ENCODE data around the gene RAB23. TPM values are rescaled to one million over a fixed set of nuclear protein-coding genes. Genes with fewer than 3 reads are reported as not detected.

Gene RAB23
- total and polyA plus RNA-seq, 8 donors = 14.0 to 27.3 (median 24.4) TPM

DNA sequence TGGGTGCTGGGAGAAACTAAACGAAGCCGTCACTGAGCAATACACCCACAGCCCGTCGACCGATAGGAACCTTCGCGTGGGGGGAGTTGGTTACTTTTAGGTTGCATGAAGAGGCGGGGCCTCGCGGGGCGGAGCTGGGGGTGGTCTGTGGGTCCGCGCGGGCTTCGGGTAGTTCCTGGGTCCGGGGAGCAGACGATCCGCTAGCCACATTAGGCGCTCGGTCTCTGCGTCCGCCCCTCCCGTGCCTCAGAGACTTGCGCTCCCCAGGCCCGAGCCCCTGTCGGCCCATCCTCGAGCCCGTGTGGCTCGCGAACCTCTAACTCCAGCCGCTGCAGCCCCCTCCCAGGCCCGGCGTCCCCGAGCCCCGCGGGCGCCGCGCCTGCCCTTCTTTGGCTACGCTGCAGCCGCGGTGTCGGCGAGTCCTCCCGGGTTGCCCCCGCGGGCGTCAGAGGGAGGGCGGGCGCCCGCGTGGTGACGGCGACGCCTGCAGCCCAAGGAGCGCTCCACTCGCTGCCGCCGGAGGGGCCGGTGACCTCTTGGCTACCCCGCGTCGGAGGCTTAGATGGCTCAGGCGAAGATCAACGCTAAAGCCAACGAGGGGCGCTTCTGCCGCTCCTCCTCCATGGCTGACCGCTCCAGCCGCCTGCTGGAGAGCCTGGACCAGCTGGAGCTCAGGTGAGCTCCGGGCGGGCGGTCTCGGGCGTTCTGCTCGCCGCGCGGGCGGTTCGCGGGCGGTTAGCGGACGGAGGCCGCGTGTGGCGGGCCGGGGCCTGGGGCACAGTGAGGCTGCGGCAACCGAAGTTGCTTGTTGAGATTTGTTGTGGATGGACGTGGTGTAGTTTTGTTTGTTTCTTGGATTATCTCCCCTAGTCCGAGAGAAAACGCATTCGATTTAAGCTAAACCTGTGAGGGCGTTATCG, 49.7 kb downstream of the RAB23 start, which contains the start of gene BAG2:
BAG2 (plus strand) TSS at position 191 of the 920 bp plus-strand sequence; CDS start at position 563, 372 bp downstream.
- DNase-seq (peak; percentile 77 to 93 (median 88)), ATAC-seq (peak; percentile 93)
- H3K4me3 ChIP-seq = peak within 1 kb of the TSS; percentile 62 to 74
- TF ChIP-seq, protein P1, sequence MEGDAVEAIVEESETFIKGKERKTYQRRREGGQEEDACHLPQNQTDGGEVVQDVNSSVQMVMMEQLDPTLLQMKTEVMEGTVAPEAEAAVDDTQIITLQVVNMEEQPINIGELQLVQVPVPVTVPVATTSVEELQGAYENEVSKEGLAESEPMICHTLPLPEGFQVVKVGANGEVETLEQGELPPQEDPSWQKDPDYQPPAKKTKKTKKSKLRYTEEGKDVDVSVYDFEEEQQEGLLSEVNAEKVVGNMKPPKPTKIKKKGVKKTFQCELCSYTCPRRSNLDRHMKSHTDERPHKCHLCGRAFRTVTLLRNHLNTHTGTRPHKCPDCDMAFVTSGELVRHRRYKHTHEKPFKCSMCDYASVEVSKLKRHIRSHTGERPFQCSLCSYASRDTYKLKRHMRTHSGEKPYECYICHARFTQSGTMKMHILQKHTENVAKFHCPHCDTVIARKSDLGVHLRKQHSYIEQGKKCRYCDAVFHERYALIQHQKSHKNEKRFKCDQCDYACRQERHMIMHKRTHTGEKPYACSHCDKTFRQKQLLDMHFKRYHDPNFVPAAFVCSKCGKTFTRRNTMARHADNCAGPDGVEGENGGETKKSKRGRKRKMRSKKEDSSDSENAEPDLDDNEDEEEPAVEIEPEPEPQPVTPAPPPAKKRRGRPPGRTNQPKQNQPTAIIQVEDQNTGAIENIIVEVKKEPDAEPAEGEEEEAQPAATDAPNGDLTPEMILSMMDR (IDR thresholded peaks at IDR 0.05) = peak in 1 of 2 donors; percentile 29
- H3K27me3 ChIP-seq = no peaks in the 10 kb centered on the region
- peaks cover 0 to 21% of the 10 kb centered on the region in 2 donors for H3K4me1 ChIP-seq
- no peaks in the 10 kb centered on the region for H3K9me3 ChIP-seq
- no peaks in the 10 kb centered on the region for H3K36me3 ChIP-seq
- intact Hi-C loops (cut with DNase I) = no loop called here
- H3K27ac ChIP-seq = peak within 1 kb of the TSS; percentile 79 to 92

DNA sequence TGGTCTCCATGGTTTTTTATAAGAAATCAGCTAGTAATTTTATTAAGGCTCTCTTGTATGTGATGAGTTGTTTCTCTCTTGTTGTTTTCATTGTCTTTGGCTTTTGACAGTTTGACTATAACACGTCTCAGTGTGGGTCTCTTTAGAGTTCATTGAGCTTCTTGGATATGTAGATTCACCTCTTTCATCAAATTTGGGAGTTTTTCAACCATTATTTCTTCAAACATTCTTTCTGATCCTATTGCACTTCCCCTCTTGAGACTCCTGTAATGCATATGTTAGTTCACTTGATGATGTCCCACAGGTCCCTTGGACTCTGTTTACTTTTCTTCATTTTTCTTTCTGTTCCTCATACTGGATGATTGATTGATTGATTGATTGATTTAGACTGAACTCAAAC, 57.0 kb downstream of the RAB23 start:
- intact Hi-C loops (cut with DNase I) = no loop called here
- Histone ChIP-seq H3K27ac (no peak overlapping the region), H3K36me3 (peaks cover 0 to 42% of the 10 kb centered on the region in 2 donors), H3K4me3 (no peak overlapping the region), H3K27me3 (no peaks in the 10 kb centered on the region), H3K9me3 (peaks cover 0 to 6% of the 10 kb centered on the region in 2 donors), H3K4me1 (no peaks in the 10 kb centered on the region)
- ATAC-seq (no peak), DNase-seq (no peak)
- TF ChIP-seq, protein P1 (IDR thresholded peaks at IDR 0.05) = no peak

DNA sequence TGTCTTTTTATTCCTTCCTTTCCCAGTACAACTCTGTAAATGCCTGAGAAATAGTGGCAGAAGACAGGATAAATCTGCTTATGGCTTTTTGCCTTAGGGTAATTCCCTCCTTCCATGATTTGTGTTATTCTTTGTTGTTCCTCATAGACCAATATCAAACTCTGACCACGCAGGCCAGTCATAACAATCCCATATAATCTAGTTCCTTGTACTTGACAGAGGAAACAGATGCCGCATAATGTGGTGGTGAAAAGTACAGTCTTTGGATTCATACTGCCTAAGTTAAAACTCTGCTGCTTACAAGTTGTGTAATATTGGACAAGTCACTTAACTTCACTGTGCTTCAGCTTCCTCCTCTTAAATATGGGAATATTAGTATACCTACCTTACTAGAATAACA, 58.2 kb downstream of the RAB23 start:
- DNase-seq (no peak), ATAC-seq (no peak)
- Histone ChIP-seq H3K36me3 (peaks cover 0 to 42% of the 10 kb centered on the region in 2 donors), H3K9me3 (peaks cover 0 to 6% of the 10 kb centered on the region in 2 donors), H3K4me3 (no peak overlapping the region), H3K27ac (no peak overlapping the region), H3K4me1 (no peaks in the 10 kb centered on the region), H3K27me3 (no peaks in the 10 kb centered on the region)
- TF ChIP-seq, protein P1 (IDR thresholded peaks at IDR 0.05) = no peak
- intact Hi-C loops (cut with DNase I) = no loop called here

DNA sequence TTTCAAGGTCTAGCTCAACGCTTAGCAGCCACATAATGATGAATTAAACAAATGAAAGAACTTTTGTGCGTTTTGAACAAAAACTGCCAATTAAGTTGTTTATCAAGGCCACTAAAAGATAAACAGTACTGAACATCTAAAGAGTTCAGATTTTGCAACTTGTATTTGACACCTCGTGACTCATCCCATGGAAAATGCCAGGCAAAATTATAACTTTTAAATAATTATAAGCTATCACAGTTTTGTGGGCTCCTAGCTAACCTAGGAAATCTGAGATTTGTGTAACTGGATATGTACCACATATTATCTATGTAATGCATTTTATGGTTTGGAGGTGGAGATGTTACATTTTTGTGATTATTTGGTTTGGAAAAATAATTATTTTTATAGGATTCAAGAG, 59.6 kb downstream of the RAB23 start:
- no peak overlapping the region for H3K27ac ChIP-seq
- DNase-seq (no peak), ATAC-seq (no peak)
- H3K36me3 ChIP-seq = peaks cover 0 to 42% of the 10 kb centered on the region in 2 donors
- H3K9me3 ChIP-seq = peaks cover 0 to 6% of the 10 kb centered on the region in 2 donors
- H3K27me3 ChIP-seq = no peaks in the 10 kb centered on the region
- TF ChIP-seq, protein P1 (IDR thresholded peaks at IDR 0.05) = no peak
- H3K4me3 ChIP-seq = no peak overlapping the region
- intact Hi-C loops (cut with DNase I) = no loop called here
- H3K4me1 ChIP-seq = no peaks in the 10 kb centered on the region

DNA sequence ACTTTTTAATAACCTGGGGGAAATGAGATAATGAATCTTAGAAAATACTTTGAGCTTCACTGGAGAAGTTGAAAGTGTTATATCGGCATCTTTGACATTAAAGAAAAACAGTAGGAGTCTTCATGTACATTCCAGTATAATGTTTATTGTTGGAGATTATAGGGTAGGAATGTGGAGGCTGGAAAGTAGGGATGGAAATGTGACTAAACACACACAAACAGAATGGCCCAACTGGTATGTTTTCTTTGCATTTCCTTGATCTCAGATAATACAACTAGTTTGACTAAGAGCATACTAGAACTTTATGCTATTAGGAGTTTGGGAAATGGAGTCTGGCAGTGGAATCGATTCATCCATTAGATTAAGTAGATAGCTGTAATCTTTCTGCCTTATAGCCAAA, 60.1 kb downstream of the RAB23 start:
- DNase-seq = no peak
- Histone ChIP-seq H3K27me3 (no peaks in the 10 kb centered on the region), H3K36me3 (peaks cover 0 to 42% of the 10 kb centered on the region in 2 donors), H3K4me3 (no peak overlapping the region), H3K9me3 (peaks cover 0 to 6% of the 10 kb centered on the region in 2 donors), H3K4me1 (no peaks in the 10 kb centered on the region), H3K27ac (no peak overlapping the region)
- intact Hi-C loops (cut with DNase I) = no loop called here
- no peak for ATAC-seq
- TF ChIP-seq, protein P1 (IDR thresholded peaks at IDR 0.05) = no peak

Measured in left lung (tissue), 10 donors.